HG03108 (cell line): Measurements from ENCODE around the gene ACSM3.
"Not testable (repeated sequence)": the region's sequence is repeated elsewhere in the genome, so short reads cannot be mapped to it uniquely, and the experiment has no call there.

ENCODE experiments used
- ATAC-seq: cut with Tn5 transposase; IDR thresholded peaks from one replicate; pipeline ENCODE4 v1.9.1; 2021; ENCODE audit warnings: moderate library complexity; ENCODE audit not compliant: unreplicated experiment

Gene ACSM3

GRCh38 chr16:20763461-20764232 is at the start of gene ACSM3:
ACSM3 (plus strand) TSS chr16:20764014; CDS start chr16:20770035, 6,021 bp downstream.
- peak; percentile 97 for ATAC-seq

- not testable (repeated sequence) for ATAC-seq
Observed at GRCh38 chr16:20717718-20718117, 46.1 kb upstream of the ACSM3 start.

- no peak for ATAC-seq
Observed at GRCh38 chr16:20720251-20720650, 43.6 kb upstream of the ACSM3 start.

- ATAC-seq = no peak
Observed at GRCh38 chr16:20726661-20727060, 37.2 kb upstream of the ACSM3 start.

GRCh38 chr16:20727181-20727580 is 36.6 kb upstream of the ACSM3 start:
- ATAC-seq = no peak

- no peak for ATAC-seq
Observed at GRCh38 chr16:20729141-20729540, 34.7 kb upstream of the ACSM3 start.

- ATAC-seq = no peak
Observed at GRCh38 chr16:20734056-20734455, 29.8 kb upstream of the ACSM3 start.

GRCh38 chr16:20734782-20735181 is 29.0 kb upstream of the ACSM3 start:
- ATAC-seq = no peak

- ATAC-seq = no peak
Observed at GRCh38 chr16:20735490-20735889, 28.3 kb upstream of the ACSM3 start.

- no peak for ATAC-seq
Observed at GRCh38 chr16:20740007-20740883, 23.6 kb upstream of the ACSM3 start.

- peak; percentile 77 for ATAC-seq
Observed at GRCh38 chr16:20740901-20741521, 22.8 kb upstream of the ACSM3 start.

- ATAC-seq = peak; percentile 84
Observed at GRCh38 chr16:20741554-20742285, 22.1 kb upstream of the ACSM3 start, which contains the start of gene THUMPD1. THUMPD1 (minus strand) TSS chr16:20741818; CDS start chr16:20741739, 79 bp downstream.

GRCh38 chr16:20743591-20743990 is 20.2 kb upstream of the ACSM3 start:
- no peak for ATAC-seq

- no peak for ATAC-seq
Observed at GRCh38 chr16:20744922-20745440, 18.8 kb upstream of the ACSM3 start.

- ATAC-seq = no peak
Observed at GRCh38 chr16:20746461-20746860, 17.4 kb upstream of the ACSM3 start.

- ATAC-seq = peak; percentile 52
Observed at GRCh38 chr16:20747030-20747816, 16.6 kb upstream of the ACSM3 start.

GRCh38 chr16:20749474-20749873 is 14.3 kb upstream of the ACSM3 start:
- no peak for ATAC-seq

- no peak for ATAC-seq
Observed at GRCh38 chr16:20750558-20750957, 13.3 kb upstream of the ACSM3 start.

- no peak for ATAC-seq
Observed at GRCh38 chr16:20753727-20754126, 10.1 kb upstream of the ACSM3 start.

- ATAC-seq = no peak
Observed at GRCh38 chr16:20755238-20755637, 8.6 kb upstream of the ACSM3 start.
